NOMO-1 (cell line): ENCODE measurements around the gene CCDC107.
"Not testable (repeated sequence)": the region's sequence is repeated elsewhere in the genome, so short reads cannot be mapped to it uniquely, and the experiment has no call there.

Experiments used
- DNase-seq, 2 experiments: peaks; one replicate each; lab custom pipeline; 2025; ENCODE audit not compliant: unreplicated experiment in 2 of 2; lab: John Stamatoyannopoulos, UW

Gene CCDC107

GRCh38 chr9:35637427-35637955, 20.6 kb upstream of the CCDC107 start:
- DNase-seq, result not testable (repeated sequence)

- DNase-seq, result not testable (repeated sequence)
Measured at GRCh38 chr9:35638751-35639150, 19.3 kb upstream of the CCDC107 start.

GRCh38 chr9:35639225-35639624, 18.9 kb upstream of the CCDC107 start:
- DNase-seq, result not testable (repeated sequence)

- DNase-seq, result peak in 1 of 2 experiments; percentile 19
Measured at GRCh38 chr9:35639631-35640030, 18.5 kb upstream of the CCDC107 start.

- DNase-seq, result not testable (repeated sequence)
Measured at GRCh38 chr9:35640431-35640830, 17.7 kb upstream of the CCDC107 start.

GRCh38 chr9:35641478-35641877, 16.6 kb upstream of the CCDC107 start:
- peak in 1 of 2 experiments; percentile 32 for DNase-seq

- no peak for DNase-seq
Measured at GRCh38 chr9:35643046-35643445, 15.0 kb upstream of the CCDC107 start.

GRCh38 chr9:35645736-35646135, 12.4 kb upstream of the CCDC107 start:
- not testable (repeated sequence) for DNase-seq

GRCh38 chr9:35646153-35646532, 11.9 kb upstream of the CCDC107 start:
- DNase-seq, result no peak

GRCh38 chr9:35646533-35647265, 11.4 kb upstream of the CCDC107 start:
- peak; percentile 97 for DNase-seq

GRCh38 chr9:35649431-35650340, 8.4 kb upstream of the CCDC107 start:
- peak in 1 of 2 experiments; percentile 51 for DNase-seq

- DNase-seq, result no peak
Measured at GRCh38 chr9:35650341-35651158, 7.5 kb upstream of the CCDC107 start, which contains the start of gene SIT1. TSS of gene SIT1 (minus strand) at chr9:35650931. CDS start at chr9:35650853, 78 bp downstream.

GRCh38 chr9:35651956-35652828, 5.9 kb upstream of the CCDC107 start:
- DNase-seq, result peak; percentile 58 to 95

GRCh38 chr9:35652829-35653209, 5.3 kb upstream of the CCDC107 start:
- peak; percentile 46 to 82 for DNase-seq

GRCh38 chr9:35653611-35654010, 4.5 kb upstream of the CCDC107 start:
- no peak for DNase-seq

GRCh38 chr9:35656348-35656747, 1.7 kb upstream of the CCDC107 start:
- no peak for DNase-seq

- DNase-seq, result peak in 1 of 2 experiments; percentile 56
Measured at GRCh38 chr9:35656831-35657545, 1.1 kb upstream of the CCDC107 start.

- peak; percentile 99 to 100 for DNase-seq
Measured at GRCh38 chr9:35657546-35658136, 451 bp upstream of the CCDC107 start, which contains the start of gene RMRP. TSS of gene RMRP (minus strand) at chr9:35658019.

GRCh38 chr9:35658968-35659220, 802 bp downstream of the CCDC107 start:
- peak in 1 of 2 experiments; percentile 61 for DNase-seq
